Left lung (tissue), 10 donors: ENCODE data around the gene MED26. TPM values are rescaled to one million over a fixed set of nuclear protein-coding genes. Genes with fewer than 3 reads are reported as not detected.

ENCODE experiments used
- ATAC-seq: fragments of 200-7000 bp; cut with Tn5 transposase; one replicate; pipeline ENCODE4 v1.9.1; 2020; ENCODE audit warnings: moderate library complexity
- DNase-seq, 4 donors: peaks; one replicate each; pipeline ENCODE4 v3.0.0-alpha.2; 2013 to 2020
- H3K27ac ChIP-seq, 2 donors: fragments of 200-600 bp; sonication (generic) in 1 of 2; one replicate each; pipeline versions ENCODE4 v1.5.0 to v1.8.0; 2020 to 2021
- H3K27me3 ChIP-seq, 2 donors: fragments of 200-600 bp; sonication (generic) in 1 of 2; one replicate each; pipeline versions ENCODE4 v1.5.0 to v1.8.0; 2020 to 2021
- H3K36me3 ChIP-seq, 2 donors: fragments of 200-600 bp; sonication (generic) in 1 of 2; one replicate each; pipeline versions ENCODE4 v1.5.0 to v1.8.0; 2020 to 2021
- H3K4me1 ChIP-seq, 2 donors: fragments of 200-600 bp; one replicate each; pipeline ENCODE4 v1.8.0; 2021
- H3K4me3 ChIP-seq, 2 donors: fragments of 200-600 bp; sonication (generic) in 1 of 2; one replicate each; pipeline versions ENCODE4 v1.5.0 to v1.8.0; 2020 to 2021; ENCODE audit warnings: mild to moderate bottlenecking in 1 of 2
- H3K9me3 ChIP-seq, 2 donors: fragments of 200-600 bp; sonication (generic) in 1 of 2; one replicate each; pipeline versions ENCODE4 v1.5.0 to v1.8.0; 2020 to 2021
- CTCF ChIP-seq, 2 donors: fragments of 200-600 bp; sonication (generic) in 1 of 2; IDR thresholded peaks; one replicate each; pipeline versions ENCODE4 v1.5.0 to v1.8.0; 2021; ENCODE audit warnings: antibody characterized with exemption in 2 of 2
- intact Hi-C, 2 donors: fragments of 100-400 bp; cut with DNase I; formaldehyde crosslinking; loops; one replicate each; pipeline versions ENCODE4 v1.11.2 to v1.14.2; 2022
- polyA plus RNA-seq, 6 donors: library from polyadenylated mRNA; unstranded; fragments of 120-200 nt; gene quantifications; one replicate each; pipeline ENCODE4 v1.2.1, GENCODE V29; 2013; ENCODE audit not compliant: insufficient read length in 6 of 6
- total RNA-seq, 2 donors: library from RNA; stranded (reverse); fragmentation: NEBNext Ultra II Directional; extraction: Animal tissue kit (Norgen Biotek cat#: 25700); gene quantifications; one replicate each; pipeline ENCODE4 v1.2.1, GENCODE V29; 2021
- donor health status: DM: no; HTN: yes; CAD: no.
- donor health status: DM: no; HTN: no; CAD: no.

MED26 gene
- total and polyA plus RNA-seq, 8 donors: 7.0 to 10.3 (median 8.8) TPM

- Histone ChIP-seq H3K27me3 (no peaks in the 10 kb centered on the region), H3K4me1 (no peaks in the 10 kb centered on the region), H3K27ac (no peak overlapping the region), H3K4me3 (no peak overlapping the region), H3K36me3 (peaks cover 0 to 100% of the 10 kb centered on the region in 2 donors), H3K9me3 (no peaks in the 10 kb centered on the region)
- no peak for ATAC-seq
- intact Hi-C loops: no loop called here
- DNase-seq: no peak
- no peak for TF ChIP-seq CTCF (IDR thresholded peaks at IDR 0.05)
These were observed 102.1 kb downstream of the MED26 start for GRCh38 chr19:16525751-16526481.

- ATAC-seq: no peak
- Histone ChIP-seq H3K4me1 (no peaks in the 10 kb centered on the region), H3K9me3 (no peaks in the 10 kb centered on the region), H3K27ac (no peak overlapping the region), H3K27me3 (no peaks in the 10 kb centered on the region), H3K4me3 (no peak overlapping the region), H3K36me3 (peaks cover under 1 to 100% of the 10 kb centered on the region in 2 donors)
- intact Hi-C loops: no loop called here
- TF ChIP-seq CTCF (IDR thresholded peaks at IDR 0.05): no peak
- peak in 1 of 4 donors; percentile 84 for DNase-seq
These were observed 102.8 kb downstream of the MED26 start for GRCh38 chr19:16524991-16525734.

Other genes with a start within 250 kb of the MED26 start
- 10 to 100 TPM; 31.9 to 48.1 TPM for gene EPS15L1, start 156.2 kb downstream of the MED26 start, total RNA-seq
- 10 to 100 TPM; 29.7 to 36.4 (median 33.0) TPM for gene EPS15L1, start 156.2 kb downstream of the MED26 start, polyA plus RNA-seq
- gene CALR3, start 132.0 kb downstream of the MED26 start, total RNA-seq: not detected
- under 1 TPM in 1 of 6 donors, not detected in 5; 0.26 TPM for gene CALR3, start 132.0 kb downstream of the MED26 start, polyA plus RNA-seq
- 1 to 10 TPM; 4.9 to 6.1 TPM for gene C19orf44, start 131.8 kb downstream of the MED26 start, total RNA-seq
- gene C19orf44, start 131.8 kb downstream of the MED26 start, polyA plus RNA-seq: 10 to 100 TPM; 12.6 to 18.7 (median 15.6) TPM
- gene CHERP, start 85.8 kb downstream of the MED26 start, total RNA-seq: 10 to 100 TPM; 28.1 to 38.0 TPM
- 10 to 100 TPM; 36.1 to 52.3 (median 43.9) TPM for gene CHERP, start 85.8 kb downstream of the MED26 start, polyA plus RNA-seq
- 10 to 100 TPM; 47.0 to 55.9 TPM for gene SLC35E1, start 55.8 kb downstream of the MED26 start, total RNA-seq
- gene SLC35E1, start 55.8 kb downstream of the MED26 start, polyA plus RNA-seq: 10 to 100 TPM; 46.5 to 56.7 (median 50.6) TPM
- 10 to 100 TPM; 70.7 to 85.9 TPM for gene SMIM7, start 31.9 kb upstream of the MED26 start, total RNA-seq
- 100 to 1,000 TPM in 4 of 6 donors, 10 to 100 TPM in 2; 98.5 to 112 (median 102) TPM for gene SMIM7, start 31.9 kb upstream of the MED26 start, polyA plus RNA-seq
- gene TMEM38A, start 32.9 kb upstream of the MED26 start, total RNA-seq: 1 to 10 TPM; 4.8 to 5.9 TPM
- 1 to 10 TPM; 3.4 to 4.8 (median 4.1) TPM for gene TMEM38A, start 32.9 kb upstream of the MED26 start, polyA plus RNA-seq
- gene NWD1, start 91.6 kb upstream of the MED26 start, total RNA-seq: 1 to 10 TPM in 1 of 2 donors, not detected in 1; 1.2 TPM
- gene NWD1, start 91.6 kb upstream of the MED26 start, polyA plus RNA-seq: under 1 TPM; 0.11 to 0.55 (median 0.41) TPM
- 10 to 100 TPM; 46.3 to 52.7 TPM for gene SIN3B, start 201.2 kb upstream of the MED26 start, total RNA-seq
- 10 to 100 TPM; 60.6 to 91.1 (median 77.6) TPM for gene SIN3B, start 201.2 kb upstream of the MED26 start, polyA plus RNA-seq